ENCODE measurements around the gene EPGN. TPM values are rescaled to one million over a fixed set of nuclear protein-coding genes. Genes with fewer than 3 reads are reported as not detected.

The EPGN gene
- total RNA-seq, 4 donors from 2014 or later = not detected

GRCh38 chr4:74282926-74283325 is 25.3 kb upstream of the EPGN start:
- H3K4me3 ChIP-seq = no peak overlapping the region
- ATAC-seq = no peak
- no peaks in the 10 kb centered on the region for H3K27me3 ChIP-seq
- no peaks in the 10 kb centered on the region for H3K4me1 ChIP-seq
- in situ Hi-C loops (cut with MboI; ENCODE audit: low sequenced_read_pairs in 4 of 4) (no loop called here), intact Hi-C loops (cut with DNase I; ENCODE audit: low total_unique reads) (no loop called here)
- H3K27ac ChIP-seq = no peak overlapping the region
- no peak for TF ChIP-seq CTCF (IDR thresholded peaks at IDR 0.05 in 4 of 5, conservative IDR thresholded peaks at IDR 0.05 in 1 of 5)
- no peak for TF ChIP-seq POLR2A (IDR thresholded peaks at IDR 0.05)
- DNase-seq = no peak
- H3K36me3 ChIP-seq = no peaks in the 10 kb centered on the region
- no peaks in the 10 kb centered on the region for H3K9me3 ChIP-seq

- in situ Hi-C loops (cut with MboI; ENCODE audit: low sequenced_read_pairs in 4 of 4) = no loop called here
- Histone ChIP-seq H3K27ac (no peak overlapping the region), H3K4me3 (no peak overlapping the region), H3K36me3 (no peaks in the 10 kb centered on the region), H3K27me3 (no peaks in the 10 kb centered on the region), H3K4me1 (no peaks in the 10 kb centered on the region), H3K9me3 (no peaks in the 10 kb centered on the region)
- intact Hi-C loops (cut with DNase I; ENCODE audit: low total_unique reads) = no loop called here
- DNase-seq (no peak), ATAC-seq (no peak)
- TF ChIP-seq CTCF (IDR thresholded peaks at IDR 0.05 in 4 of 5, conservative IDR thresholded peaks at IDR 0.05 in 1 of 5) (no peak), POLR2A (IDR thresholded peaks at IDR 0.05) (no peak)
Measured at GRCh38 chr4:74283614-74284013, 24.7 kb upstream of the EPGN start.

GRCh38 chr4:74284053-74284452 is 24.2 kb upstream of the EPGN start:
- no peaks in the 10 kb centered on the region for H3K4me1 ChIP-seq
- H3K27ac ChIP-seq = no peak overlapping the region
- ATAC-seq (no peak), DNase-seq (no peak)
- no peaks in the 10 kb centered on the region for H3K27me3 ChIP-seq
- TF ChIP-seq POLR2A (IDR thresholded peaks at IDR 0.05) (no peak), CTCF (IDR thresholded peaks at IDR 0.05 in 4 of 5, conservative IDR thresholded peaks at IDR 0.05 in 1 of 5) (no peak)
- in situ Hi-C loops (cut with MboI; ENCODE audit: low sequenced_read_pairs in 4 of 4) (no loop called here), intact Hi-C loops (cut with DNase I; ENCODE audit: low total_unique reads) (no loop called here)
- H3K36me3 ChIP-seq = no peaks in the 10 kb centered on the region
- no peak overlapping the region for H3K4me3 ChIP-seq
- H3K9me3 ChIP-seq = no peaks in the 10 kb centered on the region

- intact Hi-C loops (cut with DNase I; ENCODE audit: low total_unique reads) = no loop called here
Measured at GRCh38 chr4:74287164-74287563, 21.1 kb upstream of the EPGN start.

More at GRCh38 chr4:74287164-74287563, 21.1 kb upstream of the EPGN start:
- ATAC-seq (no peak), DNase-seq (no peak)
- Histone ChIP-seq H3K27me3 (no peaks in the 10 kb centered on the region), H3K27ac (no peak overlapping the region), H3K36me3 (no peaks in the 10 kb centered on the region), H3K4me3 (no peak overlapping the region), H3K4me1 (no peaks in the 10 kb centered on the region), H3K9me3 (no peaks in the 10 kb centered on the region)
- in situ Hi-C loops (cut with MboI; ENCODE audit: low sequenced_read_pairs in 4 of 4) = no loop called here
- TF ChIP-seq POLR2A (IDR thresholded peaks at IDR 0.05) = no peak
- TF ChIP-seq CTCF (IDR thresholded peaks at IDR 0.05 in 4 of 5, conservative IDR thresholded peaks at IDR 0.05 in 1 of 5) = no peak

All from gastrocnemius medialis (tissue), 4 donors.